HL-60 (cell line): ENCODE measurements around the gene ALMS1.
"Not testable (repeated sequence)": the region's sequence is repeated elsewhere in the genome, so short reads cannot be mapped to it uniquely, and the experiment has no call there.

Experiments
- POLR2AphosphoS5 ChIP-seq: IDR thresholded peaks from 2 replicates; pipeline ENCODE4 v1.6.1; 2012; ENCODE audit warnings: low read depth
- REST ChIP-seq: IDR thresholded peaks from 2 replicates; pipeline ENCODE4 v1.6.1; 2012; ENCODE audit warnings: low read depth; ENCODE audit not compliant: insufficient replicate concordance
- SPI1 ChIP-seq: IDR thresholded peaks from 2 replicates; pipeline ENCODE4 v1.6.1; 2012; ENCODE audit warnings: low read depth, mild to moderate bottlenecking, borderline replicate concordance
- TF ChIP-seq, protein P1 (sequence below): IDR thresholded peaks from one replicate; pipeline ENCODE4 v1.5.1; 2011; ENCODE audit warnings: low read length, control low read depth, inconsistent platforms; ENCODE audit not compliant: insufficient read depth

- TF ChIP-seq, protein P1, sequence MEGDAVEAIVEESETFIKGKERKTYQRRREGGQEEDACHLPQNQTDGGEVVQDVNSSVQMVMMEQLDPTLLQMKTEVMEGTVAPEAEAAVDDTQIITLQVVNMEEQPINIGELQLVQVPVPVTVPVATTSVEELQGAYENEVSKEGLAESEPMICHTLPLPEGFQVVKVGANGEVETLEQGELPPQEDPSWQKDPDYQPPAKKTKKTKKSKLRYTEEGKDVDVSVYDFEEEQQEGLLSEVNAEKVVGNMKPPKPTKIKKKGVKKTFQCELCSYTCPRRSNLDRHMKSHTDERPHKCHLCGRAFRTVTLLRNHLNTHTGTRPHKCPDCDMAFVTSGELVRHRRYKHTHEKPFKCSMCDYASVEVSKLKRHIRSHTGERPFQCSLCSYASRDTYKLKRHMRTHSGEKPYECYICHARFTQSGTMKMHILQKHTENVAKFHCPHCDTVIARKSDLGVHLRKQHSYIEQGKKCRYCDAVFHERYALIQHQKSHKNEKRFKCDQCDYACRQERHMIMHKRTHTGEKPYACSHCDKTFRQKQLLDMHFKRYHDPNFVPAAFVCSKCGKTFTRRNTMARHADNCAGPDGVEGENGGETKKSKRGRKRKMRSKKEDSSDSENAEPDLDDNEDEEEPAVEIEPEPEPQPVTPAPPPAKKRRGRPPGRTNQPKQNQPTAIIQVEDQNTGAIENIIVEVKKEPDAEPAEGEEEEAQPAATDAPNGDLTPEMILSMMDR: not testable (repeated sequence)
- not testable (repeated sequence) for TF ChIP-seq POLR2AphosphoS5, SPI1, REST
These were observed 242.9 kb downstream of the ALMS1 start for GRCh38 chr2:73628493-73628892.
